OCI-M2 (cell line): ENCODE measurements around the gene RPS27.
A peak's percentile ranks its signal among the peaks of the same experiment; 100 is the strongest.

ENCODE experiments used
- DNase-seq: peaks from one replicate; lab custom pipeline; 2025; ENCODE audit not compliant: unreplicated experiment; lab: John Stamatoyannopoulos, UW

The RPS27 gene

DNA sequence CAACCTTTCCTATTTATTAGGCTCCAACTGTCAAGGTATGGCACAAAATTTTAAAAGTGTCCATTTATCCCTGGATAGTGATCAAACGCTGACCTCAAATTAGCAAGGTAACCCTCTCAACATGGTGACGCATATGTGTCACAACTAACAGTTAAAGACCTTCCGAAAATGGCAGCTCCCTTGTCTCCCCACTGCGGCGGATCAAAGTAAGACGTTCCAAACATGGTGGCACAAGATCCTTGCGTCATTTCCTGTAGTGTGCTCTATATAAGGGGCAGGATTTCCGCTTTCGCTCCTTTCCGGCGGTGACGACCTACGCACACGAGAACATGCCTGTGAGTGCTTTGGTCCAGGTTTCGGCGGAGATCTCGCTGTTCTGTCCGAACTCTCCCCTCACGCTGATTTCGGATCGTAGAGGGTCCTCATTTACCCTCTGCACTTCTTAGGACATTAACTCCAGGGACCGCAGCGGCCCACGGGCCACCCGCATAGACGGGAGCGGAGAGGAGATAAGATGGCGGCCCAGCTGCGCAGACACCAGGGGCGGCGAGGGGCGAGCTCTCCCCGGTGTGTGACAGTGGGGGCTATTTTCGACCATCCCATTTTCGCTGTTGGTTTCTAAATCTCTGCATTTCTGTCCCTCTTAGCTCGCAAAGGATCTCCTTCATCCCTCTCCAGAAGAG, at the start of gene RPS27:
Gene RPS27 (plus strand): TSS at position 295 of the 683 bp plus-strand sequence. CDS start 35 bp downstream, at position 330.
- peak; percentile 67 for DNase-seq

- no peak for DNase-seq
Observed at GRCh38 chr1:153941826-153942725, 48.5 kb upstream of the RPS27 start.

- DNase-seq: no peak
Observed at GRCh38 chr1:153942766-153943549, 47.6 kb upstream of the RPS27 start.

DNA sequence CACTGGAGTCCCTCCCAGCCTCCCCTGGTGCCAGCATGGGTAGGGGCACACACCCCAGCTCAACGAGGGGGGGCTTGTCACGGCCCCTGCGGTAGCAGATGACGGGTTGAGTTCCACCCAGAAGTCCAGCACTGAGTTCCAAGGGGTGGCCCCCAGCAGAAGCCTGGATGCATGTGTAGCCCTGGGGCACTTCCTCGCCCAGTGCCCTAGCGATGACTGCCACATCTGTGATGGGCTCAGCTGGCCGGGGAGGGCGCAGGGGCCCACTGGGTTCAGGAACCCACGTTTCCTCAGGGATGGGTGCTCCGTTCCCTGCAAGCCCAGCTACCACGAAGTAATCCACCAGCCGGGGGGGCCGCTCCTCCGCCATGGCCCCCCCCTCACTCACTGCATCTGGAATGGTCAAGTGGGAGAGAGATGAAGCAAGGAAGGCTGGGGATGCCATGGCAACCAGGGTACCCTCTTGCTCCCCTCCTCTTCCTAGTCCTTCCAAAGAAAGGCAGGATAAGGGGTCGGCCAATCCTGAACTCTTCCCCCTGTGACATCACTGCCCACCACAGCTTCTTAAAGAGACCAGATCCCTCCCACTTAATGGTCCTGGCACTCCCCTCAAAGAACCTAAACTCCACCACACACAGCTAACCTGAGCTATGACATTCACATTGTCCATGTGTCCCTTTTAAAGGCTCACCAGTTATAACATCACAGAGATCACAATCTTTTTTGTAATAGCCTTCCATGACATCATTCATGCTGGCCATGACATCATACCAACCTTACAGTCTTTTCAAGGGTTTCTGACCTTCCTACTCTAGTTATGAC, 46.3 kb upstream of the RPS27 start:
- DNase-seq: no peak

DNA sequence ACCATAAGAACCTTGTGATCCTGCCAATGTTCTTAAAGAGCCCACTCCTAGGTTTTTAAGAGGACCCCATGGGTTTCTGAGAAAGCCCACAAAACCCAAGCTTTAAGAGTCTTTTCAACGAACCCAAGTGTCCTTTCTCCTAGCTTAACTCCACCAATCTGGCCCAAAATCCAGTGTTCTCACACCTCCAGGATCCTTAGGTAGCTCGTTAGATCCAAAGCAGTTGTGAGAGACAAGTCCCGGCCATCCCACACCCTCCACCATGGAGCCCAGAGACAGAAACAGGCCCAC, 45.8 kb upstream of the RPS27 start:
- DNase-seq: no peak

DNA sequence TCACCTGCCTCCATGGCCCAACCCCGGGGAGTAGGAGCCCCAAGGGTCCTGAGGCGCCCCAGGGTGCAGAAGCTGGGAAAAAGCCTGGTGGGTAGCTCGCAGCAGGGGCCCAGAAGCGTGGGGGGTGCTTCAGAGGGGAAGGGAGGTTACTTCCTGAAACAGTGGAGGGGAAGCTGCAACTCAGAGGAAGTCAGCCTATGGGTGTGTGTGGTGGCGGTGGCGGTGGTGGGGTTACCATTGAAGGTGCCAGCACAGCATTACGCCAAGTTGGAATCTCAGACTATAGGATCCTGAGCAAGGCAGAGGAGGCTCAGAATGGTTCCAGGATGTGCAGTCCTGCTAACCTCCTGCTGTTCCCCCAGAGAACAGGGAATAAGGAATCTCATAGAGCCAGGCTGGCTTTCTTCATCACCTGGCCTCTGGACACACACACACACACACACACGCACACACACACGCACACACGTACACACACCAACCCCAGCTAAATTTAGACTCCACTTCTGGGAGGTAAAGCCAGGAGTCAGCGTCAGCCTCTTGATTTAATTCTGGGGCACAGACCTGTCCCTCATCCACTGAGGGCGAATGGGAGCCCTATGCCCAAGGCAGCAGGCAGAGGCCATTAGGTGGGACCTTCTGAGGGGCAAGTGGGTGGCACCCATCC, 45.3 kb upstream of the RPS27 start:
- DNase-seq: no peak

GRCh38 chr1:153945795-153946621, 44.6 kb upstream of the RPS27 start:
- no peak for DNase-seq

GRCh38 chr1:153946622-153947241, 43.8 kb upstream of the RPS27 start, which contains the start of gene DENND4B:
Gene DENND4B, minus strand, starts transcription at chr1:153946718. Its CDS starts 2,344 bp downstream, at chr1:153944374.
- DNase-seq: no peak

DNA sequence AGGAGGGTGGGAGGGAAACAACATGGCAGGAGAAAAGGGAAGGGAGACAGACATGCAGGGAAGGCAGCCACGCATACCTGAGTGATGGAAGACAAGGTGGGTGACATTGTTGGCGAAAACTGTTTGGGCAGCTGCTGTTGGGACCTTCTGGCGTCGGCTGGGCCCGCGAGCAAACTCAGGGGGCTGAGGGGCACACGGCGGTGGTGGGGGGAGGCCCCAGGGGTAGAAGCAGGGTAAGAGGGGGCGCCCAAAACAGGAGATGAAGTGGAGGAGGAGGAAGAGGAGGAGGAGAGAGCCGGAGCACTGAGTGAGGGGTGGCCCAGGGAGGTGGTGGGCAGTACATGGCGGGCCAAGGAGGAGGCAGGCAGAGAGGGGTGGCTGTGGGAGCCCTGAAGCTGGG, 39.4 kb upstream of the RPS27 start:
- DNase-seq: no peak

DNA sequence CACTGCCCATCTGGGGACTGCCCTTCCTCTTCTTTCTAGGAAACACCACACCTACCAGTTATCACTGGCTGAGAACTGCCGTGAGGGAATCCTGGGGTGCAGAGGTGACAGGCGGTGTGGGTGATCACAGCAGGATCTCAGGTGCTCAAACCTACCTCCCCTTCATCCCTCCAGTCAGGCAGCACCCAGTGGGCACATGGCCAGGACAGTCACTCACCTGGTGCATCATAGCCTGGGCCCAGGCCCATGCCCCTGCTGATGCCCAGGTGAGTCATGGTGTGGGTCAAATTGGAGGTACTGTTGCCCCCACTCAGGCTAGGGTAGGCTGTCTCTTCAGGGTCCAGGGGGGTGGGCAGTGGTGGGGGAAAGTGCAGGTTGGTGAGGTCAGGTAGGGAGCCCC, 38.8 kb upstream of the RPS27 start:
- DNase-seq: no peak

GRCh38 chr1:153953859-153954365, 36.6 kb upstream of the RPS27 start:
- DNase-seq: no peak

DNA sequence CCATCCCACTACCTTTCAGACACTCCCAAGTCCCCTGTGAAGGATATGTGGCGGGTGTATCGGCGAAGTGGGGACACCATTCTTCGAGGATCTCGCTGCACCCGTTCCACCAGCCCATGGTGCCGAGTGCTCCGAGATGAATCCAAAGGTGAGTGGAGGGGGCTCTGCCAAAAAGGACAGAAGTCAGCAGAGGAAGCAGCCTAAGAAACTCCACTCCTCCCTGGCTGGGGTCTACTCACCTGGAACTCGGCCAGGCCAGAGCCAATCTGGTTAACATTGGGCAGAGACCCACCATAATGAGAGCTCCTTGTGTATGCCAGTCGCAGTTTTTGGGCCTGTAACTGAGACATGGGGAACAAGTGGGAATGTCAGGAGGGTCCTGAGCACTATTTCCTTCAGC, 35.7 kb upstream of the RPS27 start:
- DNase-seq: no peak

DNA sequence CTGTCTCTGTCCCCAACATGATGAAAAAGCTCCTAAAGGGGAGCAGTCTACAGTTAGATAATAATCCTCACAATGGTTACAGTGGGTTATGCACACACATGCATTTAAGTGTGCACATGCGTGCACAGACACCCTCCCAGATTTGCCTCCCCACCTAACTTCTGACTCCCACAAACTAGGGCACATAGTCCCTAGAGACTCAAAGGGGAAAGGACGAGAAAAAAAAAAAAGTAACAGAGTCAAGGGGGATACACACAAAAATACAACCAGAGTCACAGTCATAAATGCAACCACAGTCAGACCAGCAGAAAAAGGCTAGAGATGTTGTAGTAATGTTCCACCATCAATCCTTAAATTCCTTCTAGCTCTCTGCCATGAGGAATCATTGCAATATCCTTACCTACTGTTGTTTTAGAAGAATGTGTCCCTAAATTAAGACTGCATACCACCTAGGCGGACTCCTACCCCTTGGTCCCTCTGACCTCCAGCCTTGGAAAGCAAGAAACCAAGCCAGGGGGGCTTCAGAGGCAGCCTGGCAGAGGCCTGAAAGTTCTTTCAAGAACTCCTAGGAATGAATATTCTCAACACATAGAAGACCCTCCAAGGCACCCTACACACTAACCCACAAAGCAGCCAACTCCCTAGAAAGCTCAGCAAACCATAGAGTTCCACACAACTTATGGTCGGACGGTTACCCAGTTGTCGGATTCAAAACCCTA, 33.4 kb upstream of the RPS27 start:
- no peak for DNase-seq

- no peak for DNase-seq
Observed at GRCh38 chr1:153957744-153958110, 32.8 kb upstream of the RPS27 start.

DNA sequence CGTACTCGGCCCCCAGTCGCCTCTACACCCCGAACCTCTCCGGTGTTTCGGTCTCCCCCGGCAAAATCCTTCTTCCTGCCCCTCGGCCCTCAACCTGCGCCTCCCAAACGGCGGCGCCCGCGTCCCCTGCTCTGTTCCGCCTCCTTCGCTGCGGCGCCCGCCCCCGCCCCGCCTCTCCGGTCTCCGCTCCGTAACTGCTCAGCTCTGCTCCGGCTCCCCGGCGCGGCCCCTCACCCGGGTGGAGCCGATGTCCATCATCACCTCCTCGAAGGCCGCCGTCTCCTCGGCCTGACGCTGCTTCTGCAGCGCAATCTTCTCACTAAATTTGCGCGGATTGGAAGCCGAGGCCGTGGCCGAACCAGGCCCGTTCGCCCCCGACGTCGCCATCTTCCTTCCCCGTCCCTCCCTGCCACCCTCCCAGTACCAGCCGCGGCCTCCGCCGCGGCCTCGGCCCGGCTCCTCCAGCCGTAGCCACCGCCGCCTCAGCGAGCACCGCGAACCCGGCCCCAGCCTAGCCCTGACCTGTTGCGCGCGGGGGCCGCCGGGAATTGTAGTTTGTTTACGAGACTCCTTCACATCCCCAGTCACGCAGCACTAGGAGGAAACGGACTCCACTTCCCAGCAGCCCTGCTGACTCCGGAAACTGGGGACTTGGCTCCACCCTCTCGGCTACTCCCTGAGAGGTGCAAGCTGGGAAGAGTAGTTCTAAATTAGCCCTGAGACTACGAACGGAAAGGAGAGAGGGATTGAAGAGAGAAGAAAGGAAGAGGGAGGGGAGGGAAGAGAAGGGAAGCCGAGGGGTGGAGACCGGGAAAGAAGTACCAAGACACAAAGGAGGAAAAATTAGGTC, 32.2 kb upstream of the RPS27 start, which contains the start of gene CRTC2:
Gene CRTC2 (minus strand): TSS at position 502 of the 850 bp plus-strand sequence. CDS start 115 bp downstream, at position 387.
- DNase-seq: peak; percentile 58

- no peak for DNase-seq
Observed at GRCh38 chr1:153958961-153959260, 31.7 kb upstream of the RPS27 start.

DNA sequence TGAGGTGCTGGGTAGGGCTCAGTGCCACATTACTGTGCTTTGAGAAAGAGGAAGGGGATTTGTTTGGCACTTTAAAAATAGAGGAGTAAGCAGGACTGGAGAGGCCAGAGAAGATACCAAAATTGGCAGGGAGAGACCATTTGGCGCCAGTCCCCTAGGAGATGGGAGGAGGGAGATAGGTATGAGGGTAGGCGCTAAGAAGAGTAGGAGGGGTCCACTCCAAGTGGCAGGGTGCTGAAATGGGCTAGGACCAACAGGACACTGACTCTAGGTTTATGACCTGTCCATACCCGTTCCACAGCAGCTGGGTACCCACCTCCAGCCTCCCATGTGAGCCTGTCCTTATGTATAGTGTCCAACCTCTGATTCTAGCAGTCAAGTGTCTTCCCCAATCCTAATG, 31.1 kb upstream of the RPS27 start:
- no peak for DNase-seq
